EL (cell line): Measurements from ENCODE around the gene MRPL39.
A peak's percentile ranks its signal among the peaks of the same experiment; 100 is the strongest.

Experiments used
- DNase-seq: peaks from one replicate; pipeline ENCODE4 v3.0.0-alpha.2; 2016

Gene MRPL39

DNA sequence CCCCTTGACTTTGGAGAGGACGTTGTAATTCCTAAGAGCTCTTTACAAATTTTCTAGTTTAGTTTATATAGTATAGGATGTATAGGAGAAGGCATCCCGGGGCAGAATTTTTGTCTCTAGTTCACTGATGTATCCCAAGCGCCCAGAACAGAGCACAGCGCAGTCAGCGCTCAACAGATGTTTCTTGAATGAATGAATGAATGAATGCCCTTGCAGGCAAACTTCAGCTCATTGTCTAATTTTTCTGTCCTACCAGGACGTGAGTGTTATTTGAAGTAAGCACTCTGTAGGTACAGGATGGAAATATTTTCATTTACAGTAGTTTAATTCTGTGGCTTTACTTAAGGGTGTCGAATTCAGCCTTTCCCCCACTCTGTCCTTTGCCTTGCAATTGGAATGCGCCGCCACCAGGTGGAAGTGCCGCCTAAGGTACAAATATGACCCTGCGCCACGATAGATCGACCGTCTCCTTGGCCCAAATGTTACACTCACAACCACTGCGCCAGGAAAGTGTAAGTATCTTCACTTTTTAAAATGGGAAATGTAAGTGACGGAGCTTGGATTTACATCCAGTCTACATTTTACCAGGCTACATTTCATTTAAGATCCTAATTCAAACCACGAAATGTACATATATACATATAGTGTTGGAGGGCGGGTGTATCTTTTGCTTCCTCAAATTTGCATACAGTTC, 910 bp upstream of the MRPL39 start:
- DNase-seq = peak; percentile 80

DNA sequence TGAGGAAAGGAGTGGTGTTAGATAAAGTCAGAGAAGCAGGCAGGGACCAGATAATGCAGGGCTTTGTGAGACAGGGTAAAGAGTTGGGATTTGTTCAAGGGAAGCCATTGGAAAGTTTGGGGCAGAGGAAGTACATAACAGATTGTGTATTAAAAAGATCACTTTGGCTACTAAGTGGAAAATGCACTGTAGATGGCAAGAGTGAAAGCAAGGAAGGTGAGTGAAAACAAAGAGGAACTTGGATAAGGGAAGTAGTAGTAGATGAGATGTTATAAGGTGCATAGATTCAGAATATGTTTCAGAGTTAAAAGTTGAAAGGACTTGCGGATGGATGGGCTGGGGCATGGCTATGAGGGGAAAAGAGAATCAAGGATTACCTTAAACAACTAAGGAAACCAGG, 17.4 kb downstream of the MRPL39 start:
- DNase-seq = no peak

DNA sequence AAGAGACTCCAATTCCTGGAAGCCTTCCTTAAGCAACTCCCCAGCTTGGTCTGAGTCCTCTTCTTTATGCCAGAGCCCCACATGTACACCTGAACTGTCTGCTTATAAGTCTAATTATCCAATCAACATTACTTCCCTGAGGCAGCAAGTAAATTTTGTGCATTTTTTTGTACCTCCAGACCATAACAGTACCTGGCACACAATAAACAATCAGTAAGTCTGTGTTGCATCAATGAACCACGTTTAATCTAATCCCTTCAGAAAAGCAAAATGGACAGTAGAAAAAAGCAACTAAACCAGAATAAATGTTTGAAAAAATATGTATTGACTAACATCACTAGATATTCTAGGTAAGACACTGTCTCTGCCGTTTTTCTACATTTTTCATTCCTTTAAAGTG, 20.5 kb downstream of the MRPL39 start:
- no peak for DNase-seq

- no peak for DNase-seq
Measured at GRCh38 chr21:25586326-25586725, 21.0 kb downstream of the MRPL39 start.

DNA sequence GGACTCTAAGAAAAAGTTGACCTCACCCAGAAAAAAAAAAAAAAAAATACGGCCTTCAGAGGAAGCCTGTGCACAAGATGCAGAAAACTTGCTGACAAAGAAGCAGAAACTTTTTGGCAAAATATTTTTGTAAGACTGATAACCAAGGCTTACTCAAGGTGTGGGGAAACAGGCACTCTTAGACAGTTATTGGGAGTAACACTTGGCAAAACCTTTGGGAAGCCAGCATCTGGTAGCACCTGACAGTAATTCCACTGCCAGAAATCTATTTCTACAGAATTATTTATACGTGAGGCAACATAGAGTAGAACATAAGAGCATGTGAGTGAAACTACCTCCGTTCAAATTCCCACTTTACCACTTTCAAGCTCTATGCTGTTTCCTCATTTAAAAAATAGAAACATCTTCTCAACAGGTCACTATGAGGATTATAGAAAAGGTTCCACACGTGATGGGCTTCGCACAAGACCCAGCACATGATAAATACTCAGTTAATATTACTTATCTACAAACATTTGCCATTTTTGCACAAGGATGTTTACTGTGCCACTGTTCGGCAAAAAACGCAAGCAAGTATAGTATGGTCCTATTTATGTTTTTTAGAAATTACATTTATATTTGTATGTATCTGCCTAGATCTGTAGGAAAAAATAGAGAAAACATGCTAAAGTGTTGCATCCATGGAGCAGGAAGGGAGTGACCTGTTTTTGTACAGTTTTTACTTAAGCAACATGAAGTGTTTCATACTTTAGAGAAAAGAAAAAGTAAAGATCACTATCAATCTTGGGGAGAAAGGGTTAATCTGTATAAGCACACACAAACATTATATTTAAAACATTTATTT, 22.2 kb downstream of the MRPL39 start:
- no peak for DNase-seq

- DNase-seq = no peak
Measured at GRCh38 chr21:25583370-25584130, 23.7 kb downstream of the MRPL39 start.

- DNase-seq = no peak
Measured at GRCh38 chr21:25582888-25583287, 24.4 kb downstream of the MRPL39 start.

- no peak for DNase-seq
Measured at GRCh38 chr21:25582164-25582790, 25.0 kb downstream of the MRPL39 start.

DNA sequence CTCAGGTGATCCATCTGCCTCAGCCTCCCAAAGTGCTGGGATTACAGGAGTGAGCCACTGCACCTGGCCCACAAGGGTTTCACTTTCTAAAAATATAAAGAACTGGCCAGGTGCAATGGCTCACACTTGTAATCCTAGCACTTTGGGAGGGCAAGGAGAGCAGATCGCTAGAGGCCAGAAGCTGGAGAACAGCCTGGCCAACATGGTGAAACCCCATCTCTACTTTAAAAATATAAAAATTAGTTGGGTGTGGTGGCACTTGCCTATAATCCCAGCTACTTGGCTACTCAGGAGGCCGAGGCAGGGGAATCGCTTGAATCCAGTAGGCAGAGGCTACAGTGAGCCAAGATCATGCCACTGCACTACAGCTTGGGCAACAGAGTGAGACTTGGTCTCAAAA, 25.7 kb downstream of the MRPL39 start:
- no peak for DNase-seq

DNA sequence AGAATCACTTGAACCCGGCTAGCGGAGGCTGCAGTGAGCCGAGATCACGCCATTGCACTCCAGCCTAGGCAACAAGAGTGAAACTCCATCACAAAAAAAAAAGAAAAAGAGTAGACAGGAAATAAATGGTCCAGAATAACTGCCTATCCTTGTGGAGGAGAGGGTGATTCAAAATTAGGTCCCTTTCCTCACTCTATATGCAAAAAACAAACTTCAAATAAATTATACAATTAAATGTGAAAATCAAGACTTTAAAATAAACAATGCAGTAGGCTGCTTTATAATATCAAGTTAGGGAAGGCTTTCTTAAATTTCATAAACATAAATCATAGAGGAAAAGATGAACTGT, 26.4 kb downstream of the MRPL39 start:
- no peak for DNase-seq

DNA sequence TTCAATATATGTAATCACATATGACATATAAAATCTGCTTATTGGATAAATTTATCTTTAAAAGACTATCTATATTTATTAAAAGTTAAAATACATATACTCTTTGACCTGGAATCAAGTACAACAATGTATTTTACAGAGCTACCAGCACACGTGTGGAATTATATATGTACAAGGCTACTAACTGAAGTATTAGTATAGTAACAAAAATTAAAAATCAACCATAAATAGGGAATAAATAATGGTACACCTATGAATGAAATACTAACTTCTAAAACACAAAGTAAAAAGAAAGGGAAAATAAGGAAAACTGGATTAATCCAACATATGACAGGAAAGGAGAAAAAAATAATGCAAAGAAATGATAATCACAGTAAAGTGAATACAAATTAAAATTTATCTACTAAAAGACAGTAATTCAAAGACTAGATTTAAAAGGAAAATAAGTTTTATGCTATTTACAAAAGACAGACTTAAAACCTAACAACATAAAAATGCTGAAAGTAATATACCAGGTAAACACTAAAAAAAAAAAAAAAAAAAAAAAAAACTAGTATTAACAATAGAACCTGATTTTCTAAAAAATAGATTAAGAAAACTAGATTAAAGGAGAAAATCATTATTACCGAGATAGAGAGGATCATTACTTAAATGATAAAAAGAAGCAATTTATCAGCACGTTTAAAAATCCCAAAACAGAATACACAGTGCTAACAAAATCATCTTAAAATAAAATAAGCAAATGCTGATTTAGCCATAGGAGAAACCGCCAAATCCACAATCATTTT, 27.9 kb downstream of the MRPL39 start:
- DNase-seq = no peak

- DNase-seq = peak; percentile 46
Measured at GRCh38 chr21:25578056-25578961, 29.0 kb downstream of the MRPL39 start.

DNA sequence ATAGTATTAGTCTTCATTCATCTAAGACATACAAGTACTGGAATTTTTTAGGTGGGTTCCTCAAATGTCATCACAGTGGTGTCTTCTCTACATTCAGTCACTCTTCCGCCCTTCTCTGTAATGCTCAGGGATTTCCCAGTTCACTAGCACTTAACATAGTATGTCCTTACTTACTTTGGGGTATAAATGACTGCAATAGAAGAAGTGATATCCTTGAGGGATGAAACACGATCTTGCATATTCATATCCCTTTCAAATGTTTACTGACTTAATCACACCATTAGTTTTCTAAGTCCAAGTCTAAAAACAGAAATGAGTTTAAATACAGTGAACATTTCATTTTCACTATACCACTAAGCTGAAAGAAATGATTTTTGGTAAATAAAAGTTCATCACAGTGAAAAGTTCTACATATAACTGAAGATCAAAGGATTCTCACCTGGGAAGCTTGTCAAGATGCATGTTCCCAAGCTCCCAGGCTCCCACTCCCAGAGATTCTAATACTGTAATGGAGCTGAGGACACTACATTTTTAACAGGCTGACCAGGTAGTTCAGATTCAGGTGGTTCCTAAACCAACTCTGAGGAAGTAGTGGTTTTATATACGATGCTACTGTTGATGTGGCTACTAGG, 29.7 kb downstream of the MRPL39 start:
- DNase-seq = no peak

DNA sequence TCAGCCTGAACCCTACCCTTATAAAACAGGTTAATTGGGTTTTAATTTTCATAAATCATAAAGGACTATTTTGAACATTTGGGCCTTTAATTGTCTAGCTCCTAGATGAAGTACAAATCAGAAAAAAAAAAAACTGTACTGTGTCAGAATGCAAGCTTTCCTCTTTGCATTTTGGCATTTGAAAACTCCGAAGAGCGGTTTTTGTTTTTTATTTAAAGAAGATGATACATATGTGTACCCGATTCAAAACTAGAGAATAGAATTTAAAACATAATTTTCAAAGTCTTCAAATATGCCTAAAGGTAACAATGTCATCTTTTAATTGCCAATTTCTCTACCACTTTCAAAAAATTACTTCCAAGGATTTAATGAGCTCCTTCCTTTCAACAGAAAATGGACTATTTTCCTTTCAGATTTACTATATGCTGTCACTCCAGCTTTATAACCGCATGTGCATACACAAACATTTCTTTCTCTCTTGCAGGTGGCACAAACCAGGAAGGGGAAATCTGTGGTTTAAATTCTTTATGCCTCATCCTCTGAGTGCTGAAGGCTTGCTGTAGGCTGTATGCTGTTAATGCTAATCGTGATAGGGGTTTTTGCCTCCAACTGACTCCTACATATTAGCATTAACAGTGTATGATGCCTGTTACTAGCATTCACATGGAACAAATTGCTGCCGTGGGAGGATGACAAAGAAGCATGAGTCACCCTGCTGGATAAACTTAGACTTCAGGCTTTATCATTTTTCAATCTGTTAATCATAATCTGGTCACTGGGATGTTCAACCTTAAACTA, 33.7 kb downstream of the MRPL39 start:
- DNase-seq = peak; percentile 97

DNA sequence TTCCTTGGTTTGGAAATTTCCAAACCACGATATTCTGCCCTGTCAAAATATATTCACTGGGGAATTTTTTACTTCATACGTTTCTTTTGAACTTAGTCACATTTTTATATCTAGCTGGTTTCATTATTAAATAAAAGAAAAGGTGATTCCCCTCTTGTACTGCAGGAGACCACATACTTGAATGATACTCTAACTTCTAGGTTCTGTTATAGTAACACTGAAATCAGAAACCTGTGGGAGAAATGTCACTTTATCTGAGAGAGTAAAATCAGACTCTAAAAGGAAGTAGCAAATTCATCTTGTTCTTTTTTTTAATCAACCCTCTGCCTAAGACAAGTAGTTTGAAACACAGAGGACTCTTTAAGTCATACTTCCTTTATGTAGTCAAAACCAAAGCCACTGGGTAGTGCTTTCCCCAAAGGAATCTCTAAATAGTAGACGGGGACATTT, 34.4 kb downstream of the MRPL39 start:
- no peak for DNase-seq

- no peak for DNase-seq
Measured at GRCh38 chr21:25571726-25572121, 35.6 kb downstream of the MRPL39 start.

DNA sequence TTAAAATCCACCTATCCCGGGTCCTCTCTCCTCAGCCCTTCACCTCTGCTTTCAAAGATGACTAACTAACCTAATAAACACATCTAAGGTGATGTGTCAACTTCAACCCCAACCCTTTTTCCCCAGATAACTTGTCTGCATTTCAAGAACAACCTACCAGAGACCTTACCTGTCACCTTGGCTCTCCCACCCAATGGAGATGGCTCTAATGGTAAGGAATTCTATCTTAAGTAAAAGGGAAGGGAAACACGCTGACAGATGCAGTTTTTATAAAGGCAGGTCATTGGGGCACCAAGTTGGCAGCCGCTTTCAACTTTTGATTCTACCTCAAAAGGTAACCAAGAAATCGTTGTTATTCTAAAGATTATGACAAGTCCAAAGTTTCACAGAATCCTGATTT, 37.6 kb downstream of the MRPL39 start:
- no peak for DNase-seq

DNA sequence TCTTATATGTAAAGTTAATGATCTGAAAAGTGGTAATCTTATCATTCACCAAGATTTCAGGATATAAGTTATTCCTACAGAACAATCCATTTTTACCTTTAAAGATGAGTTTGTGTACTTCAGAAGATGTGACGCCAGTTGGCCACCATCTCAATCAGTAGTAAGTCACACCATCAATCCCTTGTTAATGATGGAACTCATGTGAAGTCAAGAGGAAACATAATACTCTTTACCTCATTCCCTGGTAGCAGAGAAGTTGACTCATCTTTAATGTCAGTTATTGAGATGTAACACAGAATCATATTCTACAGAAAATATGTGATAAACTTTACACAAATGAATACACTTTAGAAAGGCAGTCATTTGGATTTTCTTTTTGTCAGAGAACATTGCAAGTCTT, 38.2 kb downstream of the MRPL39 start:
- no peak for DNase-seq

DNA sequence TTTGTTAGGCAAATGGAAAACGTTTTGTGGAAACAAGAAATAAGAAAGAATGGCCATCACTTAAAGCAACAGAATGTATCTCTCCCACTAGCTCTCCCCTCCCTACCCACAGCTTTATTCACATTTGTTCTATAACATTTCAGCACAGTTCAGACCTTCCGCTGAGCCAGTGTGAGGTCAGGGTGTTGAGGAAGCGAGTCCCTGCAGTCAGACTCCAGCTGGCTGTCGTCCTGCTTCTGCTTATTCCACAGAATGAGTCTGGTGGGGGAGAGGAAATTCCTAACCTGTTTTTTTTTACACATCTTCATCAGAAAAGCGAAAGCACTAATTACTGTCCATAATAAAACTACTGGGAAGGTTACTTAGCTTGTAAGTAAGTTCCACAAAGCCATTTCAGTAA, 39.0 kb downstream of the MRPL39 start:
- no peak for DNase-seq

- no peak for DNase-seq
Measured at GRCh38 chr21:25567472-25567871, 39.8 kb downstream of the MRPL39 start.
